ENCODE data around the gene SNRPB2.

Gene SNRPB2

DNA sequence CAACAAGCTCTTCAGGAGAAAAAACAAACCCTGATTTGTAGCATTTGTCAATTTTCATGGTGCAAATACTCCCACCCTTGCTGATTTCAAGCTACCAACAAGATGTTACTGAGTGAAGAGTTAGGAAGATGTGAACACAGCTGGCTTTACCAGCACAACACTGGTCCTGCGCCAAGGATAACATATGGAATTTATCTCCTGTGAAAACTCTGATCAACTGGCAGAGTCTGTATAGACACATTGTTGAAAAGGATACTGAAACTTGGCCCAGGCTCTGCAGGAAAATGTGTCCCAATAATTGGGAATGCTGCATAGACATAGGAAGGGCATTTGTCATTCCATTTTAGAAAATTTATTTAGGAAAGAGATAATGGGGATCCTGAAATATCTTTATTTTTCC is 47.3 kb downstream of the SNRPB2 start:
- Mint-ChIP-seq H3K27ac (no peak overlapping the region), H3K4me1 (no peaks in the 10 kb centered on the region), H3K9me3 (peaks cover 22% of the 10 kb centered on the region), H3K36me3 (ENCODE audit: low read depth) (no peaks in the 10 kb centered on the region), H3K27me3 (ENCODE audit: low read depth, poor library complexity) (peaks cover 16% of the 10 kb centered on the region), H3K4me3 (no peak overlapping the region)
- TF ChIP-seq, protein P1, sequence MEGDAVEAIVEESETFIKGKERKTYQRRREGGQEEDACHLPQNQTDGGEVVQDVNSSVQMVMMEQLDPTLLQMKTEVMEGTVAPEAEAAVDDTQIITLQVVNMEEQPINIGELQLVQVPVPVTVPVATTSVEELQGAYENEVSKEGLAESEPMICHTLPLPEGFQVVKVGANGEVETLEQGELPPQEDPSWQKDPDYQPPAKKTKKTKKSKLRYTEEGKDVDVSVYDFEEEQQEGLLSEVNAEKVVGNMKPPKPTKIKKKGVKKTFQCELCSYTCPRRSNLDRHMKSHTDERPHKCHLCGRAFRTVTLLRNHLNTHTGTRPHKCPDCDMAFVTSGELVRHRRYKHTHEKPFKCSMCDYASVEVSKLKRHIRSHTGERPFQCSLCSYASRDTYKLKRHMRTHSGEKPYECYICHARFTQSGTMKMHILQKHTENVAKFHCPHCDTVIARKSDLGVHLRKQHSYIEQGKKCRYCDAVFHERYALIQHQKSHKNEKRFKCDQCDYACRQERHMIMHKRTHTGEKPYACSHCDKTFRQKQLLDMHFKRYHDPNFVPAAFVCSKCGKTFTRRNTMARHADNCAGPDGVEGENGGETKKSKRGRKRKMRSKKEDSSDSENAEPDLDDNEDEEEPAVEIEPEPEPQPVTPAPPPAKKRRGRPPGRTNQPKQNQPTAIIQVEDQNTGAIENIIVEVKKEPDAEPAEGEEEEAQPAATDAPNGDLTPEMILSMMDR (IDR thresholded peaks at IDR 0.05), result no peak
- no peak for DNase-seq

DNA sequence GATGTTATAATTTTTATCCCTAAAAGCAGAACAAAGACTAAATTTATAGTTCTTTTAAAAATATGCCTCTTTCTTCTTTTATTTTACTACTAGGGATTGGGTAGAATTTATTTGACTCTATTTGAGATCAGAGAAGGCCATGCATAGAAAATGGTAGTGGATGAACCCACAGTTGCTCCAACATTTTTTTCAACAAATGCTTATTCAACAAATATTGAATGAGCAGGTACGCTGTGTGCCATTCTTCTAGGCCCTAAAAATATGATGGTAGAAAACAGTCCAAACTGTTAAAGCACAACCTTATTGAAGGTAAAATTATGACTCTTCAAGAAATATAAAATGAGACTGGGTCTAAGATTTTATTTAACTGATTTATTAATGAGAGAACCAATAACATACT is 48.3 kb downstream of the SNRPB2 start:
- Mint-ChIP-seq H3K4me1 (no peaks in the 10 kb centered on the region), H3K27ac (no peak overlapping the region), H3K4me3 (no peak overlapping the region), H3K9me3 (peaks cover 33% of the 10 kb centered on the region), H3K36me3 (ENCODE audit: low read depth) (no peaks in the 10 kb centered on the region), H3K27me3 (ENCODE audit: low read depth, poor library complexity) (peaks cover 12% of the 10 kb centered on the region)
- TF ChIP-seq, protein P1 (IDR thresholded peaks at IDR 0.05), result no peak
- DNase-seq, result no peak

DNA sequence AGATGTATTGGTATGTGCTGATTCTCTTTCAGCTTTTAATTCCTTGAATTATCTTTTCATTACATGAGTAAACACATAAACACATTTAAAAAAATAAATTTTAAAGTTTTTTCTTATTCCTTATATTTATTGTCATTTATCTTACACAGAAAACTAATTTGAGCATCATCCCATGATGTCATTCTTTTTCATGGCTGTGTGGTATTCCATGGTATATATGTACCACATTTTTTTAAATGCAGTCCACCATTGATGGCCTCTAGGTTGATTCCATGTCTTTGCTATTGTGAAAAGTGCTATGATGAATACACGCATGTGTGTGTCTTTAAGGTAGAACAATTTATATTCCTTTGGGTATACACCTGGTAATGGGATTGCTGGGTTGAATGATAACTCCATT is 51.7 kb downstream of the SNRPB2 start:
- TF ChIP-seq, protein P1 (IDR thresholded peaks at IDR 0.05), result no peak
- peaks cover 29% of the 10 kb centered on the region for H3K9me3 Mint-ChIP-seq
- no peak overlapping the region for H3K27ac Mint-ChIP-seq

DNA sequence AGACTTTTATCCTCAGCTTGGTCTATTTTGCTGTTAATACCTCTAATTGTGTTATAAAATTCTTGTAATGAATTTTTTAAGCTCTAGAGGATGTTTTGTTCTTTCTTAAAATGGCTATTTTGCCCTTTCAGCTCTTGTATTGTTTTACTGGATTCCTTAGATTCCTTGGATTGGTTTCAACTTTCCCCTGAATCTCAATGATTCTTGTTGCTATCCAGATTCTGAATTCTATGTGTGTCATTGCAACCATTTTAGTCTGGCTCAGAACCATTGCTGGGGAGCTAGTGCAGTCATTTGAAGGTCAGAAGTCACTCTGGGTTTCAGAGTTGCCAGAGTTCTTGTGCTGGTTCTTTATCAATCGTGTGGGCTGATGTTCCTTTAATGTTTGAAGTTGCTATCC is 55.4 kb downstream of the SNRPB2 start:
- Mint-ChIP-seq H3K36me3 (ENCODE audit: low read depth) (no peaks in the 10 kb centered on the region), H3K4me1 (no peaks in the 10 kb centered on the region), H3K4me3 (no peak overlapping the region), H3K27me3 (ENCODE audit: low read depth, poor library complexity) (peaks cover 16% of the 10 kb centered on the region), H3K27ac (no peak overlapping the region), H3K9me3 (peaks cover 44% of the 10 kb centered on the region)
- no peak for DNase-seq
- TF ChIP-seq, protein P1 (IDR thresholded peaks at IDR 0.05), result no peak

More for the DNA sequence above, 51.7 kb downstream of the SNRPB2 start:
- no peak for DNase-seq
- peaks cover 4% of the 10 kb centered on the region for H3K27me3 Mint-ChIP-seq (ENCODE audit: low read depth, poor library complexity)
- no peak overlapping the region for H3K4me3 Mint-ChIP-seq
- no peaks in the 10 kb centered on the region for H3K4me1 Mint-ChIP-seq
- H3K36me3 Mint-ChIP-seq (ENCODE audit: low read depth), result no peaks in the 10 kb centered on the region

Data from nephron progenitor cell (in vitro differentiated cells).